ENCODE measurements around the gene ZNF329. TPM values are rescaled to one million over a fixed set of nuclear protein-coding genes. Genes with fewer than 3 reads are reported as not detected.

ZNF329 gene
- total RNA-seq, 2 experiments from 2014 or later: 3.1 to 3.2 TPM

- POLR2A ChIA-PET: interaction anchor here (0.6 kb wide), 1 partner anchor 944 kb away, joined by 4 read pairs; no protein-coding TSS in a partner anchor
- no peak for TF ChIP-seq CTCF (conservative IDR thresholded peaks at IDR 0.05; ENCODE audit: low read length)
- intact Hi-C loops (cut with micrococcal nuclease; ENCODE audit: unreplicated experiment): no loop called here
- no peaks in the 10 kb centered on the region for H3K4me1 ChIP-seq (ENCODE audit: insufficient read depth, low read length, poor library complexity, severe bottlenecking)
- H3K9me2 ChIP-seq (ENCODE audit: insufficient read depth, low read length): no peaks in the 10 kb centered on the region
- no peaks in the 10 kb centered on the region for H3K36me3 ChIP-seq (ENCODE audit: insufficient read depth, low read length)
- CTCF ChIA-PET (ENCODE audit: unreplicated experiment): no interaction called here
- no peak overlapping the region for H2AFZ ChIP-seq (ENCODE audit: low read length)
- no peaks in the 10 kb centered on the region for H3K79me2 ChIP-seq (ENCODE audit: insufficient read depth, low read depth, low read length)
- H3K9me3 ChIP-seq (ENCODE audit: low read length): no peaks in the 10 kb centered on the region
- no peak for DNase-seq (ENCODE audit: low spot score)
- no peak overlapping the region for H3K4me2 ChIP-seq (ENCODE audit: low read length)
- BruUV-seq (replicated peaks): no TSS peak
- H4K20me1 ChIP-seq (ENCODE audit: insufficient read depth, low read length): no peaks in the 10 kb centered on the region
- no peak overlapping the region for H3K4me3 ChIP-seq (ENCODE audit: low read depth, low read length, poor library complexity, severe bottlenecking)
- no peak overlapping the region for H3K27ac ChIP-seq (ENCODE audit: low read depth, low read length, poor library complexity, severe bottlenecking)
These were observed 59.2 kb downstream of the ZNF329 start for GRCh38 chr19:58091251-58091995.

GRCh38 chr19:58089846-58090245 lies 60.7 kb downstream of the ZNF329 start:
- Histone ChIP-seq H3K4me3 (ENCODE audit: low read depth, low read length, poor library complexity, severe bottlenecking) (no peak overlapping the region), H3K79me2 (ENCODE audit: insufficient read depth, low read depth, low read length) (no peaks in the 10 kb centered on the region), H3K9me3 (ENCODE audit: low read length) (no peaks in the 10 kb centered on the region), H3K27ac (ENCODE audit: low read depth, low read length, poor library complexity, severe bottlenecking) (no peak overlapping the region), H3K36me3 (ENCODE audit: insufficient read depth, low read length) (no peaks in the 10 kb centered on the region), H4K20me1 (ENCODE audit: insufficient read depth, low read length) (no peaks in the 10 kb centered on the region), H3K9me2 (ENCODE audit: insufficient read depth, low read length) (no peaks in the 10 kb centered on the region), H3K4me2 (ENCODE audit: low read length) (no peak overlapping the region), H2AFZ (ENCODE audit: low read length) (no peak overlapping the region), H3K4me1 (ENCODE audit: insufficient read depth, low read length, poor library complexity, severe bottlenecking) (no peaks in the 10 kb centered on the region)
- CTCF ChIA-PET (ENCODE audit: unreplicated experiment): no interaction called here
- BruUV-seq (replicated peaks): no TSS peak
- POLR2A ChIA-PET: no interaction called here
- no peak for DNase-seq (ENCODE audit: low spot score)
- intact Hi-C loops (cut with micrococcal nuclease; ENCODE audit: unreplicated experiment): no loop called here
- TF ChIP-seq EZH2phosphoT487 (IDR thresholded peaks at IDR 0.05; ENCODE audit: borderline replicate concordance, low read depth, low read length) (no peak), CTCF (conservative IDR thresholded peaks at IDR 0.05; ENCODE audit: low read length) (no peak)

- Histone ChIP-seq H3K4me2 (ENCODE audit: low read length) (no peak overlapping the region), H3K9me3 (ENCODE audit: low read length) (peaks cover 6% of the 10 kb centered on the region; the same call in 1 of the 2 replicates), H3K79me2 (ENCODE audit: insufficient read depth, low read depth, low read length) (no peaks in the 10 kb centered on the region), H3K36me3 (ENCODE audit: insufficient read depth, low read length) (no peaks in the 10 kb centered on the region), H3K4me3 (ENCODE audit: low read depth, low read length, poor library complexity, severe bottlenecking) (no peak overlapping the region), H3K4me1 (ENCODE audit: insufficient read depth, low read length, poor library complexity, severe bottlenecking) (no peaks in the 10 kb centered on the region), H4K20me1 (ENCODE audit: insufficient read depth, low read length) (no peaks in the 10 kb centered on the region), H3K27ac (ENCODE audit: low read depth, low read length, poor library complexity, severe bottlenecking) (no peak overlapping the region), H2AFZ (ENCODE audit: low read length) (no peak overlapping the region), H3K9me2 (ENCODE audit: insufficient read depth, low read length) (no peaks in the 10 kb centered on the region)
- no TSS peak for BruUV-seq (replicated peaks)
- no peak for DNase-seq (ENCODE audit: low spot score)
- intact Hi-C loops (cut with micrococcal nuclease; ENCODE audit: unreplicated experiment): no loop called here
- CTCF ChIA-PET (ENCODE audit: unreplicated experiment): no interaction called here
- POLR2A ChIA-PET: no interaction called here
- TF ChIP-seq CTCF (conservative IDR thresholded peaks at IDR 0.05; ENCODE audit: low read length) (no peak), EZH2phosphoT487 (IDR thresholded peaks at IDR 0.05; ENCODE audit: borderline replicate concordance, low read depth, low read length) (no peak)
These were observed 62.0 kb downstream of the ZNF329 start for GRCh38 chr19:58088521-58089052.
